Transverse colon (tissue), 4 donors: ENCODE data around the gene HMCN2. TPM values are rescaled to one million over a fixed set of nuclear protein-coding genes. Genes with fewer than 3 reads are reported as not detected.

Experiments
- DNase-seq: peaks from one replicate; pipeline ENCODE4 v3.0.0-alpha.2; 2019
- H3K27ac ChIP-seq, 4 donors: fragments of 200-600 bp; sonication (generic); 2 replicates each; pipeline ENCODE4 v1.5.1; 2016 to 2018; ENCODE audit warnings: inconsistent platforms in 4 of 4
- H3K27me3 ChIP-seq: fragments of 200-600 bp; sonication (generic); 2 replicates; pipeline ENCODE4 v1.5.1; 2017; ENCODE audit warnings: inconsistent platforms
- H3K36me3 ChIP-seq, 4 donors: fragments of 200-600 bp; sonication (generic); 2 replicates each; pipeline ENCODE4 v1.5.1; 2017 to 2019; ENCODE audit warnings: inconsistent platforms in 4 of 4
- H3K4me1 ChIP-seq, 4 donors: fragments of 200-600 bp; sonication (generic); 2 replicates each; pipeline ENCODE4 v1.5.1; 2017 to 2020; ENCODE audit warnings: inconsistent platforms in 4 of 4
- H3K4me3 ChIP-seq, 4 donors: fragments of 200-600 bp; sonication (generic); 1 replicate in 1 of 4; 2 replicates in 3 of 4; pipeline versions ENCODE4 v1.5.1 to v1.6.1; 2017 to 2019; ENCODE audit warnings: inconsistent platforms in 4 of 4
- H3K9me3 ChIP-seq, 2 donors: fragments of 200-600 bp; sonication (generic); 2 replicates each; pipeline ENCODE4 v1.5.1; 2017 to 2019; ENCODE audit warnings: inconsistent platforms in 2 of 2
- EP300 ChIP-seq: sonication (generic); formaldehyde crosslinking; IDR thresholded peaks from one replicate; pipeline ENCODE4 v1.6.1; 2017; ENCODE audit warnings: antibody characterized with exemption, low read depth
- POLR2A ChIP-seq: fragments of 450-650 bp; IDR thresholded peaks from one replicate; pipeline ENCODE4 v1.6.1; 2016; ENCODE audit warnings: antibody characterized with exemption, mild to moderate bottlenecking, moderate library complexity
- POLR2AphosphoS5 ChIP-seq, 3 donors: sonication (generic); formaldehyde crosslinking; IDR thresholded peaks; one replicate each; pipeline ENCODE4 v1.6.1; 2016; ENCODE audit warnings: antibody characterized with exemption in 3 of 3
- WGBS, 2 donors: methylation state at CpG; one replicate each; pipeline ENCODE4 v1.1.5; 2018; ENCODE audit warnings: low coverage in 1 of 2; 5-methylcytosine and 5-hydroxymethylcytosine counted together
- in situ Hi-C, 4 donors: fragments of 200-750 bp; cut with MboI; loops; one replicate each; pipeline versions ENCODE4 v1.15.0 to v1.15.1; 2017; ENCODE audit warnings: low sequenced_read_pairs in 3 of 4, low pct_ligation_motif_present in 1 of 4, low pct_unique_long_range_greater_than_20kb in 1 of 4
- intact Hi-C: fragments of 100-400 bp; cut with DNase I; formaldehyde crosslinking; loops from one replicate; pipeline ENCODE4 v1.15.1; 2023; ENCODE audit warnings: low total_unique reads
- total RNA-seq, 4 donors: library from RNA; depleted of rRNA; stranded (reverse); fragments of >200 nt; gene quantifications; one replicate each; pipeline ENCODE4 v1.1.0, GENCODE V29; 2016
- TF ChIP-seq, protein P1 (sequence below), 5 experiments: fragments of 200-600 bp in 3 of 5; fragments of 450-650 bp in 2 of 5; sonication (generic) in 3 of 5; IDR thresholded peaks; 1 replicate in 2 of 5; 2 replicates in 3 of 5; pipeline ENCODE4 v1.5.1; 2016 to 2017; ENCODE audit warnings: antibody characterized with exemption in 5 of 5, inconsistent platforms in 3 of 5, mild to moderate bottlenecking in 2 of 5, moderate library complexity in 1 of 5

Gene HMCN2
- total RNA-seq, 4 donors from 2014 or later = 7.8 to 40.0 (median 15.2) TPM

- Histone ChIP-seq H3K4me3 (no peak overlapping the region), H3K36me3 (no peaks in the 10 kb centered on the region), H3K27me3 (peaks cover 41% of the 10 kb centered on the region), H3K4me1 (peaks cover 0 to 25% (median 7%) of the 10 kb centered on the region in 4 donors), H3K9me3 (no peaks in the 10 kb centered on the region), H3K27ac (peak overlapping the region; percentile 47 to 82 (median 71))
- TF ChIP-seq POLR2A (no peak), POLR2AphosphoS5 (IDR thresholded peaks at IDR 0.05) (no peak), EP300 (no peak)
- TF ChIP-seq, protein P1, sequence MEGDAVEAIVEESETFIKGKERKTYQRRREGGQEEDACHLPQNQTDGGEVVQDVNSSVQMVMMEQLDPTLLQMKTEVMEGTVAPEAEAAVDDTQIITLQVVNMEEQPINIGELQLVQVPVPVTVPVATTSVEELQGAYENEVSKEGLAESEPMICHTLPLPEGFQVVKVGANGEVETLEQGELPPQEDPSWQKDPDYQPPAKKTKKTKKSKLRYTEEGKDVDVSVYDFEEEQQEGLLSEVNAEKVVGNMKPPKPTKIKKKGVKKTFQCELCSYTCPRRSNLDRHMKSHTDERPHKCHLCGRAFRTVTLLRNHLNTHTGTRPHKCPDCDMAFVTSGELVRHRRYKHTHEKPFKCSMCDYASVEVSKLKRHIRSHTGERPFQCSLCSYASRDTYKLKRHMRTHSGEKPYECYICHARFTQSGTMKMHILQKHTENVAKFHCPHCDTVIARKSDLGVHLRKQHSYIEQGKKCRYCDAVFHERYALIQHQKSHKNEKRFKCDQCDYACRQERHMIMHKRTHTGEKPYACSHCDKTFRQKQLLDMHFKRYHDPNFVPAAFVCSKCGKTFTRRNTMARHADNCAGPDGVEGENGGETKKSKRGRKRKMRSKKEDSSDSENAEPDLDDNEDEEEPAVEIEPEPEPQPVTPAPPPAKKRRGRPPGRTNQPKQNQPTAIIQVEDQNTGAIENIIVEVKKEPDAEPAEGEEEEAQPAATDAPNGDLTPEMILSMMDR (IDR thresholded peaks at IDR 0.05) = no peak
- in situ Hi-C loops = no loop called here
- intact Hi-C loops = no loop called here
- 87% methylated on average over 19 of the region's 19 CpGs; no CpG with 5 or more reads in 1 of the 2 donors for WGBS, 2 donors
- DNase-seq = no peak
These were observed 53.7 kb downstream of the HMCN2 start for GRCh38 chr9:130319300-130319699.

DNA sequence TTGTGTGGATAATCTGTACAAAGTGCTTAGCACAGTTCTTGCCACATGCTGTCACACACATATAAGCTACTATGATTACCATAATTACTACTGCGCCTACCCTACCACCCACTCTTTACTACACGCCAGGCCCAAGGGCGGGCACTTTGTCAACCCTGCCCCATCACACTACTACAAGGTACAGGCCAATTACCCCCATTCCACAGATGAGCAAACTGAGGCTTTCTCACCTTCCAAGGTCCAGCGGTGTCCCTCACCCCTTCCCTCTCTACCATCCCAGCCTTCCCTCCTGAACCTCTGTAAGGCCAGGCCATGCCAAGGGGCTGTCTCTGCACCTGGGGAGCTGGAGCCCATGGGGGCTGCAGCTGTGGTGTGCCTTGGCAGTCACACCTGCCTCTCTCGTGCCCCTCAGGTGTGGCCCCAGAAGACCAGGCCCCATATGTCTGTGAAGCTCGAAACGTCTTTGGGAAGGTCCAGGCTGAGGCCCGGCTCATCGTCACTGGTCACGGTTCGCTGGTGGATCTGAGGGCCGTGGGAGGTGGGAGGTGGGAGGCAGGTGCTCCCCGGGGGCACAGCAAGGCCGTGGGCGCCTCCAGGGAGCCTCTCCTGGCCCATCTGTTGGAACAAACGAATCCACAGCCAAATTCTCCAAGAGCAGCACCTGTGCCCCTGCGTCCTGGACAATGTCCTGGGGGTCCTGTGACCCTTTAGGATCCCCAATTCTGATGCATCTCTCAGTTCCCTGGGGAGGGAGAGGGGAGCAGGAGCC, 54.6 kb downstream of the HMCN2 start:
- TF ChIP-seq POLR2AphosphoS5 (IDR thresholded peaks at IDR 0.05) (no peak), POLR2A (no peak), EP300 (no peak)
- TF ChIP-seq, protein P1 (IDR thresholded peaks at IDR 0.05) = no peak
- in situ Hi-C loops (no loop called here), intact Hi-C loops (loop anchor here (10.0 kb wide), 1 partner anchor 55 kb away; the partner anchor contains the start of gene HMCN2)
- DNase-seq = no peak
- Histone ChIP-seq H3K36me3 (no peaks in the 10 kb centered on the region), H3K27ac (peak overlapping the region in 2 of 4 donors; percentile 70 to 82), H3K4me3 (no peak overlapping the region), H3K9me3 (no peaks in the 10 kb centered on the region), H3K4me1 (peaks cover 0 to 25% (median 7%) of the 10 kb centered on the region in 4 donors), H3K27me3 (peaks cover 41% of the 10 kb centered on the region)
- 66 to 88% methylated on average over 4 to 16 of the region's 17 CpGs for WGBS, 2 donors

GRCh38 chr9:130320723-130321481, 55.3 kb downstream of the HMCN2 start:
- in situ Hi-C loops = no loop called here
- H3K4me1 ChIP-seq = peaks cover 0 to 25% (median 7%) of the 10 kb centered on the region in 4 donors
- intact Hi-C loops = loop anchor here (10.0 kb wide), 1 partner anchor 56 kb away; the partner anchor contains the start of gene HMCN2
- peaks cover 41% of the 10 kb centered on the region for H3K27me3 ChIP-seq
- no peaks in the 10 kb centered on the region for H3K36me3 ChIP-seq
- H3K9me3 ChIP-seq = no peaks in the 10 kb centered on the region
- peak overlapping the region in 2 of 4 donors; percentile 70 to 82 for H3K27ac ChIP-seq
- no peak overlapping the region for H3K4me3 ChIP-seq
- peak; percentile 21 for DNase-seq
- TF ChIP-seq, protein P1 (IDR thresholded peaks at IDR 0.05) = no peak
- TF ChIP-seq POLR2A (no peak), EP300 (no peak), POLR2AphosphoS5 (IDR thresholded peaks at IDR 0.05) (no peak)
- 33 to 51% methylated on average over 3 to 27 of the region's 29 CpGs for WGBS, 2 donors

DNA sequence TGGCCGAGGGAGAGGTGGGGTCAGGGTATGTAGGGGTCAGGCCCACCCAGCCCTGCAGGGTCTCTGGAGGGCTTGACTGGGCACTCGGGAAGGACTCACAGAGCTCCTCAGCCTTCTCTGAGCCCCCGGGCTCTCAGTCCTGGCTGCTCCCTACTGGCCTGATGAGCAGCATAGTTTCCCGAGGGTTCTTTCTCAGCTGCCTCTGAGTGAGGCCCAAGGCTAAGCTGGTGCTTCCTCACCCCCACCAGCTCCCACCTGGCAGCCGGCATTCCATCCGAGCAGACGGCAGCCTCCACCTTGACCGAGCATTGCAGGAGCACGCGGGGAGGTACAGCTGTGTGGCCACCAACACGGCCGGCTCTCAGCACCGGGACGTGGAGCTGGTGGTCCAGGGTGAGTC, 56.0 kb downstream of the HMCN2 start:
- Histone ChIP-seq H3K9me3 (no peaks in the 10 kb centered on the region), H3K27ac (peak overlapping the region in 2 of 4 donors; percentile 39 to 70), H3K27me3 (peaks cover 39% of the 10 kb centered on the region), H3K4me1 (peaks cover 0 to 25% (median 7%) of the 10 kb centered on the region in 4 donors), H3K36me3 (no peaks in the 10 kb centered on the region), H3K4me3 (no peak overlapping the region)
- no peak for DNase-seq
- intact Hi-C loops (loop anchor here (10.0 kb wide), 1 partner anchor 57 kb away; the partner anchor contains the start of gene HMCN2), in situ Hi-C loops (no loop called here)
- TF ChIP-seq POLR2AphosphoS5 (IDR thresholded peaks at IDR 0.05) (no peak), EP300 (no peak), POLR2A (no peak)
- TF ChIP-seq, protein P1 (IDR thresholded peaks at IDR 0.05) = no peak
- WGBS, 2 donors = 79% methylated on average over 9 of the region's 14 CpGs; no CpG with 5 or more reads in 1 of the 2 donors
